ENCODE data around the gene PCDHGA2. TPM values are rescaled to one million over a fixed set of nuclear protein-coding genes. Genes with fewer than 3 reads are reported as not detected.
A peak's percentile ranks its signal among the peaks of the same experiment; 100 is the strongest.

Gene PCDHGA2
- total and polyA plus RNA-seq, 2 experiments from 2014 or later, result 4.3 to 7.3 TPM

GRCh38 chr5:141349917-141350619, 11.5 kb downstream of the PCDHGA2 start, which contains the start of gene PCDHGB1:
Gene PCDHGB1 (plus strand): TSS chr5:141350099. CDS start chr5:141350261, 162 bp downstream.
- TF ChIP-seq EZH2 (IDR thresholded peaks at IDR 0.05; ENCODE audit: insufficient read depth, poor library complexity, severe bottlenecking) (no peak), EZH2phosphoT487 (IDR thresholded peaks at IDR 0.05; ENCODE audit: insufficient read depth, low read depth) (no peak)
- Histone ChIP-seq H3K27ac (no peak within 1 kb of the TSS), H3K79me2 (ENCODE audit: insufficient read depth) (no peaks in the 10 kb centered on the region), H3F3A (ENCODE audit: insufficient read depth) (no peaks in the 10 kb centered on the region), H3K4me1 (ENCODE audit: insufficient read depth) (no peaks in the 10 kb centered on the region), H3K4me3 (peak within 1 kb of the TSS; percentile 41), H4K20me1 (ENCODE audit: insufficient read depth) (no peaks in the 10 kb centered on the region), H2AFZ (peak within 1 kb of the TSS; percentile 37; the same call in 1 of the 2 replicates), H3K9ac (no peak within 1 kb of the TSS), H3K9me2 (ENCODE audit: insufficient read depth) (no peaks in the 10 kb centered on the region), H3K27me3 (replicated peaks; ENCODE audit: insufficient read depth) (no peaks in the 10 kb centered on the region), H3K9me3 (ENCODE audit: low read depth) (no peaks in the 10 kb centered on the region), H3K36me3 (ENCODE audit: low read depth) (no peaks in the 10 kb centered on the region), H3K4me2 (ENCODE audit: unreplicated experiment) (no peak within 1 kb of the TSS)
- peak; percentile 62 for DNase-seq
- WGBS, 2 experiments (ENCODE audit: low coverage in 1 of 2, low lambda C conversion rate in 2 of 2, missing lambda C conversion rate in 2 of 2), result 31 to 38% methylated on average over 29 of the region's 29 CpGs
- in situ Hi-C loops (cut with MboI), result no loop called here

GRCh38 chr5:141351591-141351990, 13.0 kb downstream of the PCDHGA2 start:
- Histone ChIP-seq H3K4me1 (ENCODE audit: insufficient read depth) (no peaks in the 10 kb centered on the region), H3F3A (ENCODE audit: insufficient read depth) (no peaks in the 10 kb centered on the region), H3K4me3 (no peak overlapping the region), H3K9me3 (ENCODE audit: low read depth) (no peaks in the 10 kb centered on the region), H2AFZ (no peak overlapping the region), H3K27ac (no peak overlapping the region), H4K20me1 (ENCODE audit: insufficient read depth) (no peaks in the 10 kb centered on the region), H3K9me2 (ENCODE audit: insufficient read depth) (no peaks in the 10 kb centered on the region), H3K4me2 (ENCODE audit: unreplicated experiment) (no peak overlapping the region), H3K79me2 (ENCODE audit: insufficient read depth) (no peaks in the 10 kb centered on the region), H3K36me3 (ENCODE audit: low read depth) (no peaks in the 10 kb centered on the region), H3K9ac (no peak overlapping the region), H3K27me3 (replicated peaks; ENCODE audit: insufficient read depth) (no peaks in the 10 kb centered on the region)
- no peak for TF ChIP-seq EZH2 (IDR thresholded peaks at IDR 0.05; ENCODE audit: insufficient read depth, poor library complexity, severe bottlenecking)
- no peak for TF ChIP-seq EZH2phosphoT487 (IDR thresholded peaks at IDR 0.05; ENCODE audit: insufficient read depth, low read depth)
- DNase-seq, result no peak
- in situ Hi-C loops (cut with MboI), result no loop called here
- WGBS, 2 experiments (ENCODE audit: low coverage in 1 of 2, low lambda C conversion rate in 2 of 2, missing lambda C conversion rate in 2 of 2), result 39 to 49% methylated on average over 16 to 33 of the region's 36 CpGs

- in situ Hi-C loops (cut with MboI), result no loop called here
- H3K4me1 ChIP-seq (ENCODE audit: insufficient read depth), result no peaks in the 10 kb centered on the region
- H3K79me2 ChIP-seq (ENCODE audit: insufficient read depth), result peaks cover 6% of the 10 kb centered on the region; the same call in 1 of the 2 replicates
- H3K9me2 ChIP-seq (ENCODE audit: insufficient read depth), result no peaks in the 10 kb centered on the region
- no peak for TF ChIP-seq EZH2 (IDR thresholded peaks at IDR 0.05; ENCODE audit: insufficient read depth, poor library complexity, severe bottlenecking)
- H3K27me3 ChIP-seq (replicated peaks; ENCODE audit: insufficient read depth), result no peaks in the 10 kb centered on the region
- no peaks in the 10 kb centered on the region for H4K20me1 ChIP-seq (ENCODE audit: insufficient read depth)
- H3F3A ChIP-seq (ENCODE audit: insufficient read depth), result no peaks in the 10 kb centered on the region
- 12 to 18% methylated on average over 29 of the region's 29 CpGs for WGBS, 2 experiments (ENCODE audit: low coverage in 1 of 2, low lambda C conversion rate in 2 of 2, missing lambda C conversion rate in 2 of 2)
- peak within 1 kb of the TSS; percentile 61 for H3K4me2 ChIP-seq (ENCODE audit: unreplicated experiment)
- H3K36me3 ChIP-seq (ENCODE audit: low read depth), result no peaks in the 10 kb centered on the region
- H3K27ac ChIP-seq, result peak within 1 kb of the TSS; percentile 61
- peak within 1 kb of the TSS; percentile 81 for H3K9ac ChIP-seq
- DNase-seq, result peak; percentile 55
- H3K9me3 ChIP-seq (ENCODE audit: low read depth), result peaks cover 3% of the 10 kb centered on the region
- peak within 1 kb of the TSS; percentile 92 for H2AFZ ChIP-seq
- H3K4me3 ChIP-seq, result peak within 1 kb of the TSS; percentile 77
Observed at GRCh38 chr5:141354900-141355469, 16.4 kb downstream of the PCDHGA2 start, which contains the start of gene PCDHGA4. Gene PCDHGA4 (plus strand): TSS chr5:141355021. CDS start chr5:141355108, 87 bp downstream.

GRCh38 chr5:141355641-141356040, 17.1 kb downstream of the PCDHGA2 start:
- no peak for TF ChIP-seq EZH2phosphoT487 (IDR thresholded peaks at IDR 0.05; ENCODE audit: insufficient read depth, low read depth)
- no peak for TF ChIP-seq EZH2 (IDR thresholded peaks at IDR 0.05; ENCODE audit: insufficient read depth, poor library complexity, severe bottlenecking)
- 52 to 57% methylated on average over 24 of the region's 24 CpGs for WGBS, 2 experiments (ENCODE audit: low coverage in 1 of 2, low lambda C conversion rate in 2 of 2, missing lambda C conversion rate in 2 of 2)
- H3K4me2 ChIP-seq (ENCODE audit: unreplicated experiment), result peak overlapping the region; percentile 61
- no peaks in the 10 kb centered on the region for H3F3A ChIP-seq (ENCODE audit: insufficient read depth)
- H3K79me2 ChIP-seq (ENCODE audit: insufficient read depth), result peaks cover 6% of the 10 kb centered on the region; the same call in 1 of the 2 replicates
- no peaks in the 10 kb centered on the region for H3K36me3 ChIP-seq (ENCODE audit: low read depth)
- H3K27me3 ChIP-seq (replicated peaks; ENCODE audit: insufficient read depth), result no peaks in the 10 kb centered on the region
- in situ Hi-C loops (cut with MboI), result no loop called here
- no peaks in the 10 kb centered on the region for H3K4me1 ChIP-seq (ENCODE audit: insufficient read depth)
- H4K20me1 ChIP-seq (ENCODE audit: insufficient read depth), result no peaks in the 10 kb centered on the region
- peak overlapping the region; percentile 81; the same call in 1 of the 2 replicates for H3K9ac ChIP-seq
- H3K9me3 ChIP-seq (ENCODE audit: low read depth), result peaks cover 3% of the 10 kb centered on the region
- peak overlapping the region; percentile 77 for H3K4me3 ChIP-seq
- DNase-seq, result no peak
- no peak overlapping the region for H3K27ac ChIP-seq
- H3K9me2 ChIP-seq (ENCODE audit: insufficient read depth), result no peaks in the 10 kb centered on the region
- peak overlapping the region; percentile 92 for H2AFZ ChIP-seq

All from GM23248 (cell line).